ENCODE data around the gene KIF26A. TPM values are rescaled to one million over a fixed set of nuclear protein-coding genes. Genes with fewer than 3 reads are reported as not detected.
"Not testable (repeated sequence)": the region's sequence is repeated elsewhere in the genome, so short reads cannot be mapped to it uniquely, and the experiment has no call there.

The KIF26A gene
- total RNA-seq, 1 experiment from 2014 or later, result not detected

DNA sequence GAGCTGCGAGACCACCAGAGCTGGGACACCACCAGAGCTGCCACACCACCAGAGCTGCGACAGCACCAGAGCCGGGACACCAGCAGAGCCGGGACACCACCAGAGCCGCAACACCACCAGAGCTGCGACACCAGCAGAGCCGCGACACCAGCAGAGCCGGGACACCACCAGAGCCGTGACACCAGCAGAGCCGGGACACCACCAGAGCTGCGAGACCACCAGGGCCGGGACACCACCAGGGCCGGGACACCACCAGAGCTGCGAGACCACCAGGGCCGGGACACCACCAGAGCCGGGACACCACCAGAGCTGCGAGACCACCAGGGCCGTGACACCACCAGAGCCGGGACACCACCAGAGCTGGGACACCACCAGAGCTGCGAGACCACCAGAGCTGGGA is 69.9 kb downstream of the KIF26A start:
- not testable (repeated sequence) for DNase-seq (ENCODE audit: low read depth)

DNA sequence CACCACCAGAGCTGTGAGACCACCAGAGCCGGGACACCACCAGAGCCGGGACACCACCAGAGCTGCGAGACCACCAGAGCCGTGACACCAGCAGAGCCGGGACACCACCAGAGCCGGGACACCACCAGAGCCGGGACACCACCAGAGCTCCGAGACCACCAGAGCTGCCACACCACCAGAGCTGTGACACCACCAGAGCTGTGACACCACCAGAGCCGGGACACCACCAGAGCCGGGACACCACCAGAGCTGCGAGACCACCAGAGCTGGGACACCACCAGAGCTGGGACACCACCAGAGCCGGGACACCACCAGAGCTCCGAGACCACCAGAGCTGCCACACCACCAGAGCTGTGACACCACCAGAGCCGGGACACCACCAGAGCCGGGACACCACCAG is 70.7 kb downstream of the KIF26A start:
- not testable (repeated sequence) for DNase-seq (ENCODE audit: low read depth)

DNA sequence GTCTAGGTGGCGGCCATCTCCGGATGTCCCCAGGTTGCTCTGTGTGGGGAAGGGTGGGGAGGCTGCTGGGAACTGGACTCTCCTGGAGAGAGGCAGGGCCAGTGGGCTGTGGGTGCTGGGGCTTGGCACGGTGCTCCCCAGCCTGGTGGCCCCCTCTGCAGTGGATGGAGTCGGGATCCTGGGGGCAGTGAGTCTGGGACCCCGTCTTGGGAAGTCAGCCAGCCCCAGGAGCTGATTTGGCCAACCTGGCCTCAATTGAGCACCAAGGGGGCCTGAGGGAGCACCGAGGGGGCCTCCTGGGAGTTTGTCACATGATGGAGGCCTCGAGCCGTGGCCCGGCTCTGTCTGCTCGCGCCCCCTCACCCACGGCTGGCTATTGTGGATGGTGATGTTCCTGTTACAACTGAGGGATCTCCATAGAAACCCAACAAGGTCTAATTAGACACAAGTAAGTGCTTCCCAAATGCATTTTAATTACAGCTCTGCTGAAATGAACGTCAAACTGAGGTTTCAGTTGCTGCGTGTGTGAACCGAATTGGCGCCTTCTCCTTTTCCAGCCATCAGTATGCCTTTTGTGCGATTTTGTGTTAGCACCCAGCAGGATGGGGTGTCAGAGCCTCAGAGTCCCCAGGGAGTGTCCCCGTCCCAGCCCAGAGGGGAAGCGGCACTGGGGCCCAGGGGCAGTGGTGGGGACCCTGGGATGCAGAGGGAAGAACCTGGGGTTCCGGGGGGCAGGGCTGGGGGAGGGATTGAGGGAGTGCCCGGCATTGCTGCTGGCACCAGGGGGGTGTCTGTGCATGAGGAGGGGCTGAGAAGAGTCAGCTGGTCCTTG is 71.8 kb downstream of the KIF26A start:
- no peak for DNase-seq (ENCODE audit: low read depth)

DNA sequence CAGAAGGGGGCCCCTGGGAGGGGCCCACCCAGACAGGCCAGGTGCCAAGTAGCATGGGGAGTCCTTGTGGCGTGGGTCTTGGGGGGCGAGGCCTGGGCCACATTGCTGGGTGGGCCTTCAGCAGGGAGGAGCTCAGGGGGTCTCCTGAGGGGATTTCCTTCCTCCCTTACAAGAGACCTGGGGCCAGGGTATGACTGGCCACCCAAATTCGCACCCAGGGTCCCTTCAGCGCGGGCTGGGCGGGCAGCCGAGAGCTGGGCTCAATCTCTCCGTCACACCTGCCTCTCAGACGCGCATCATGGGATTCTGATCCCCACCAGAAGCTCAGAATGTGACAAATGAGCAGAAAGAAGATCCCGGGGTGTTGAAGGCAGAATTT is 72.4 kb downstream of the KIF26A start:
- DNase-seq (ENCODE audit: low read depth), result no peak

DNA sequence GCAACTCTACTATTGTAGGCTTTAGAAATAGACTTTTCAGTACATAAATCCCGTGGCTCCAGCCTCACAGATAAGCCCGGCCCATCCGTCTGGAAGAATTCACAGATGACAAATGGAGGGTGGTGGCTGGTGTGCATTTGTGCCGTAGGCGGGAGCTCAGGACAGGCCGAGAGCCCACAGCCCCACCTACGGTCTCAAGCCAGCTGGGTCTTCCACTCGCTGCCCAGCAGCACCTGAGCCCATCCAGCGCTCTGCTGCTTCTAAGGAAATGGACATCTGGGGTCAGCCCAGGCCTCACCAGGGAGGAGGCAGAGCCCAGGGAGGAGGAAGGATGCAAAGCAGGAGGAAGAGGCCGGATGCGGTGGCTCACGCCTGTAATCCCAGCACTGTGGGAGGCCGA is 72.8 kb downstream of the KIF26A start:
- no peak for DNase-seq (ENCODE audit: low read depth)

DNA sequence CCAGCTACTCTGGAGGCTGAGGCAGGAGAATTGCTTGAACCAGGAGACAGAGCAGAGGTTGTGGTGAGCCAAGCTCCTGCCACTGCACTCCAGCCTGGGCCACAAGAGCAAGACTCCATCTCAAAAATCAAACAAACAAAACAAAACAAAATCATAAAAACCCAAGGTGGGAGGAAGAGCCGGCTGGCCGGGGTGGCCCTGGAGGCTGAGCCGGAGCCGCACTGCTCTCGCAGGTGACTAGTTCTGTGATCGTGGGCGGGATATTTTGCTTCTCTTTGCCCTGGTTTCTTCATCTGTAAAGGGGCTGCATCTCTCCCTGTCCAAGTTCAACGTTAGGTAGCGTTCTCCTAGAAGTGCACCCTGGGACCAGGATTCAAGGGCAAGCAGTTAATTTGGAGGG is 73.4 kb downstream of the KIF26A start:
- no peak for DNase-seq (ENCODE audit: low read depth)

DNA sequence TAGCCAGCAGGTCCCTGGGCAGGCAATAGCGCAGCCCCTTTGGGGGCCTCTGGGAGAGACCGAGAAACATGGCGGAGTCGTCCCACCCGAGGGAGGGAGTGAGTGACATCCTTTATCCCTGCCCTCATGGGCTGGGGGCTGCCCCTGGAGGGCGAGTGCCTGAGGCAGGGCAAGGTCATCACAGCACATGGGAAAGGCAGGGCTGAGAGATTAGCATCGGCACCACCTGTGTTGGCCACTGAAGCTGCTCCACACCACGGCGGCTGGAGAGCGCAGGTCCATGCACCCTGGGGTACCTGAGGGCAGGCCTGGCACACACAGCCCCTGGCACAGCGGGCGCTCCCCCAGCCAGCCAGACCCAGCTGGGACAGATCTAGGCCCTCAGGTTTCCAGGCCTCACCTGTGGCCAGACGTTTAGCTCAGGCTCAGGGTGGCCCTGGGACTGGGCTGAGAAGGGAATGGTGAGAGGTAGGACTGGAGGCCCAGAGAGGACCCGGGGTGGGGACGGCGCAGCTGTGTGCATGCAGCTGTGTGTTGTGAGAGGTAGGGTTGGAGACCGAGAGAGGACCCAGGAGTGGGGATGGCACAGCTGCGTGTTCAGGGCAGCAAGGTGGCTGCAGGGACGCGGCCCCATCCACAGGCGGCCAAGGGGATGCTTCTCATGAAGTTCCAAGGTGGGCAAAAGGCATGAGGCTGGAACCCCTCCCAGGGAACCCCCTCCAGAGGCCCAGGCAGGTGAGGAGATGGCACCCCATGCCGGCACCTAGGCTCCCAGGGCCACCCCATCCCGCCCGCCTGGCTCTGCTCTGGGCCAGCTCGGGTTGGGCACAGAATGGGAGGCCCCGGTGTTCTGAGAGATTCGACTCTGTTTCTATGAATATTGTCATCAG is 74.1 kb downstream of the KIF26A start:
- no peak for DNase-seq (ENCODE audit: low read depth)

DNA sequence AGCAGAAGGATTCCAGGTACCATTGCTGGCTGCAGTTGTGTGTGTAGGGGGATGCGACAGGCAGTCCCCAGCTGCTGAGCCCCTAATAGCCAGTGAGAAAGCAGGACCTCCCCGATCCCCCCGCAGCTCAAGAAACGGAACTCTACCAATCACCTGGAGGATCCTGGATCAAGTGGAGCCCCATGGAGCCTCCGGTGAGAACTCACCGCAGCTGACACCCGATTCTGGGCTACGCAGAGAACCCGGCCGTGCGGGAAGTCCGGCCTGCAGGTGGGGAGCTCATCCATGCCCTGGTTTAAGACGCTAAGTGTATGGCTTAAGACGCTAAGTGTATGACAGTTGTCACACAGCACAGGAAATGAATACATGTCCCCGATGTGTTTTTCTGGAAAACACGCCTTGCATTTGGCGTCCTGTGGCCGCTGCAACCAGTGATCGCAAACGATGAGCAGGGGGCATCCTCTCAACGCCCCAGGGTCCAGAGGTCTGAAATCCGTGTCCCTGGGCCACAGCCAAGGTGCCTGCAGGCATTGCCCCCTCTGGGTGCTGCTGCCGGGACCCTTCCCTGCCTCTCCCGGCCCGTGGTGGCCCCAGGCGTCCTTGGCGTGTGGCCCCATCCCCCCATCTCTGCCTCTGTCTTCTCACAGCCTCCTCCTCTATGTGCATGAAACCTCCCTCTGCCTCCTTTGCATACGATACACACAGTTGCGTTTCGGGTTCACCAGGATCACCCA is 75.1 kb downstream of the KIF26A start:
- DNase-seq (ENCODE audit: low read depth), result no peak

DNA sequence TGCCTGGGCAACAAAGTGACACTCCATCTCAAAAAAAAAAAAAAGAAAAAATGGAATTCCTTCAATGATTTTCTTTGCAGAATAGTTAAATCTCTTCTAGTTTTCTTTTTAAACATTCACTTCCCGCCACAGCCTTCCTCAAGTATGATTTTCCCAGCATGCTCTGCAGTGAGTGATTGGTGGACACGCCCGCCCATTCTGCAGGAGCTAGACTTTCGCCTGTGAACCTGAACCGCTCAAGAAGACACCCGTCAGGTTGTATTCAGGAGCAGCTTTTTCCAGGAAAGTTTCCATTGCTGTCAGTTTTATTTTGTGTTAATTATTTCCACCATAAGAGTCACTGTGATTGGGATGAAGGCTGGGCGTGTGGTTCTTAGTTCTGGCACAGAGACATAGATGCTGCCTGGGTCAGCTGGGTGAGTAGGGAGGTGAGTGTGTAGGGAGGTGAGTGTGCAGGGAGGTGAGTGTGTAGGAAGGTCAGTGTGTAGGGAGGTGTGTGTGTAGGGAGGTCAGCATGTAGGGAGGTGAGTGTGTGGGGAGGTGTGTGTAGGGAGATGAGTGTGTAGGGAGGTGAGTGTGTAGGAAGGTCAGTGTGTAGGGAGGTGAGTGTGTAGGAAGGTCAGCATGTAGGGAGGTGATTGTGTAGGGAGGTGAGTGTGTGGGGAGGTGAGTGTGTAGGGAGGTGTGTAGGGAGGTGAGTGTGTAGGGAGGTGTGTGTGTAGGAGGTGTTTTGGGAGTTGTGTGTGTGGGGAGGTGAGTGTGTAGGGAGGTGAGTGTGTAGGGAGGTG is 76.2 kb downstream of the KIF26A start:
- DNase-seq (ENCODE audit: low read depth), result no peak

DNA sequence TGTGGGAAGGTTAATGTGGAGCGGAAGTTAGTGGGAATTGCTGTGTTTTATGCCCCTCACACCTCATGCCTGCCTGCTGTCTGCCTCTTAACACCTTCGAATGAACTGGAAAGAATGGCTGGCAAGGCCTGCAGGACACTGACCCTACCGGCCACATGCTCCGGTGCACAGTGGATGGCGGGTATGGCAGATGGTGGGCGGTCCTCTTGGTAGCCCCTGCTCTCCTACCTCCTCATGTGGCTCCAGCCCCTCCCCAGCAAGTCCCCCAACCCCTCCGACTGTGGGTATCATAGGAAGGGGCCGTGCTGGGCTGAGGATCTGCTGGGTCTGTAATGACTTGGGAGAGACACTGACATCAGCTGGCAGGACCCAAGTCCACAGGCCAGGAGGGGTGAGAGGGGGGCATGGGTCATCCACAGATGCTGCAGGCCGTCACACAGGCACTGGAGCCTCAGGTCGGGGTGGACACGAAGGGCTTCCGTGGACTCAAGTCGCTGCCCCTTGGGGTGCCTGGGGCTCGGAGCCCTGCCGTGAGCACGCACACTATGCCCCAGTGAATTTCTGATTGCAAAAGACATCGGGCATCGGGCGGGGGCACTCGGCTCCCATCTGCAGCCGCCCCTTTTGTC is 77.4 kb downstream of the KIF26A start:
- DNase-seq (ENCODE audit: low read depth), result no peak

DNA sequence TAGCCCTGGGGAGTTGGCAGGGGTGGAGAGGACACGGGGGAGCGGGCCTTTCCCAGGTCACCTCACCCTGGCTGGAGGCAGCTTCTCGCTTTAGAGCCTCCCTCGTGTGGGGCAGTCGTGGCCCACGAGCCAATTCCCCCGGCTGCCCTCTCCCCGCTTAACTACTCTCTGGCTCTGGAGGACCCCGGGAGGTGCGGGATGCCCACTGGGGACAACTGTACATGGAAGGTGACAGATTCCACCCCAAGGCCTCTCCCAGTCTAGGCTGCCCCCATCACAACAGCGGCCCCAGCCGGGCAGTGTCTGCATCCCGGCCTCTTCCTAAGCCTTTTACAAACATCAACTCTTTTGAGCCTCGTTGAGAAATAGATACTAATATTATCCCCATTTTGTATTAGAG is 78.1 kb downstream of the KIF26A start:
- no peak for DNase-seq (ENCODE audit: low read depth)

DNA sequence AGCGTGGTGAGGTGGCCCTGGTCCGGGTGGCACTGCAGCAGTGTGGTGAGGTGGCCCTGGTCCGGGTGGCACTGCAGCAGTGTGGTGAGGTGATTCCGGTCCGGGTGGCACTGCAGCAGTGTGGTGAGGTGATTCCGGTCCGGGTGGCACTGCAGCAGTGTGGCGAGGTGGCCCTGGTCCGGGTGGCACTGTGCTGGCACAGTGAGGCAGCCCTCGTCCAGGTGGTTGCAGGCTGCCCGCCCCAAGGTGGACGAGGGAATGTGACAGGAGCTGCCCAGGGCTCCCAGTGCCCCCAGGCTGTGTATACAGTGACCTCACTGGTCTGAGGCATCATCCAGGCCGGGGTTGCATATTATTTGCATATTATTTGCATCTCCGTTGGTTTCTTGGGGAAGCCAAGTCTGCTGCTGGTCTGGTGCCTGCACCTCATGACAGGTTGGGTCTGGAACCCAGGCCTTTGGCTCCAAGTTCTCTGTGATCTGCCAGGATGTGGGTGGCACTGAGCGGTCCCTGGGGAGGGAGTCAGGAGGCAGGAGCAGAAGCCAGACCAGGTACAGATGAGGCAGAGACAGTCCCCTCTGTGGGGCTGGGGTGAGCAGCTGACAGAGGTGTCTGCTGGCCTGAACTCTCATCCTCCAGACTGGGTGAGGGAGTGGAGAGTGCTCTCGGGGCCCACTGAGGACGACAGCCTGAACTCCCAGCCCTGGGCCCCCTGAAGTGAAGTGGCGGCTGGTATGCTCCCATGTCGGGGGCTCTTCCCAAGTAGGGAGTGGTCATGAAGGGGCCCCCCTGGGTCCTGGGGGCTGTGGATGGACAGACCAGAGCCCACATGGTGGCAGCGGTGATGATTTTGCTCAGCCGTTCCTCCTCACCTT is 79.3 kb downstream of the KIF26A start:
- no peak for DNase-seq (ENCODE audit: low read depth)

DNA sequence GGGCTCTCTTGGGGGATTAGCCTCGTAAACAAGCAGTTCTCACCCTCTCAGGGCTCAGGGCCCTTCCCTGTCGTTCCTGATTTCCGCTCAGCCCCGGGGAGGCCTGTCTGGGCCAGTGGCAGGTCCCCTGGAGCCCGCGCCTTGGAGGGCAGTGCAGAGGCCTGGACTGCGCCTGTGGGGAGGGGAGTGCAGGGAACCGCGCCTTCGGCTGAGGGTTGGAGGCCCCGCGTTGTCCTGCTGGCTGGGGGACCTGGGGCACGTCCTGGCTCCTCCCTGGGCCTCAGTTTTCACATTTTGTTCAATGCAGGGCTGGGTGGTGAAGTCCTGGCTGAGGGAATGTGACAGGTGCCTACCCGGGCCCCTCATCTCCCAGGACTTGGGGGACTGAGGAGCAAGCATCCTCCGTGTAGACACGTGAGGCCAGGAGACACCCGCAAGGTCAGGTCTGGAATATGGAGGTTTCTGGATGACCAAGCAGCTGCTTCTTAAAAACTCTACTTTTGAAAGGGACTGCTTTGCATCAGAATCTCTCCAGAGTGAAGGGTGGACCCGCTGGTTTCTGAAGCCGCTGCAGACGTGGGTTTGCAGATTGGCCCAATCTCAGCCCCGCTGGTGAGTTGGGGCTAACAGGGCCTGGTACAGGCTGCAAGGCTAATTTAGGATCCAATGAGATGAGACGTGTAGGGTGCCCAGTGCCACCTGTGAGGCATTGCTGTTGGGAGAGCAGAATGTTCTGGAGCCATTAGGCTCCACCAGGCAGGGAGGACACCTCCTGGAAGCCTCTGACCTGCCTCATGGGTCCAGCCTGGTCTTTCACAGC is 80.2 kb downstream of the KIF26A start:
- DNase-seq (ENCODE audit: low read depth), result no peak

DNA sequence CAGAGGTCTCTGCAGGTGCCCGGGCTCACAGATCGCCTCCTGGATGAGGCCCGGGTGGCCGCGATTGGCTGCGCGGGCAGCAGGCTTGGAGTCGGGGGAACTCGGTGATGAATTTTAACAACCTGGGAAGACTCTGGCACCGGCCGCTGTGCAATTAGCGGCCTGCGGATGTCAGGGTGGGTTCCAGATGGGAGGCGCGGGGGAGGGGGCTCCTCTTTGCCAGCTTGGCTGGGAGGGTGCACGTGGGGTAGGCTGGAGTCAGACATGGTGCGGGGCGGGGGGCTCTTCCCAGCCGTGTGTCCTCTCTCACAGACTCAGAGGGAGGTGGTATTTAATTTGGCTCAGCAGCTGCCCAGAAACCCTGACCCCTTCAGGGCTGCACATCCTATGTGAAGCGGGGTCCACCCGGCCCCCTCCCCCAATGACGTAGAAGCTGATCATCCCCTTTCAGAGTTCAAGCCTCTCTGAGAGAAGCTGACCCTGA is 81.4 kb downstream of the KIF26A start:
- no peak for DNase-seq (ENCODE audit: low read depth)

DNA sequence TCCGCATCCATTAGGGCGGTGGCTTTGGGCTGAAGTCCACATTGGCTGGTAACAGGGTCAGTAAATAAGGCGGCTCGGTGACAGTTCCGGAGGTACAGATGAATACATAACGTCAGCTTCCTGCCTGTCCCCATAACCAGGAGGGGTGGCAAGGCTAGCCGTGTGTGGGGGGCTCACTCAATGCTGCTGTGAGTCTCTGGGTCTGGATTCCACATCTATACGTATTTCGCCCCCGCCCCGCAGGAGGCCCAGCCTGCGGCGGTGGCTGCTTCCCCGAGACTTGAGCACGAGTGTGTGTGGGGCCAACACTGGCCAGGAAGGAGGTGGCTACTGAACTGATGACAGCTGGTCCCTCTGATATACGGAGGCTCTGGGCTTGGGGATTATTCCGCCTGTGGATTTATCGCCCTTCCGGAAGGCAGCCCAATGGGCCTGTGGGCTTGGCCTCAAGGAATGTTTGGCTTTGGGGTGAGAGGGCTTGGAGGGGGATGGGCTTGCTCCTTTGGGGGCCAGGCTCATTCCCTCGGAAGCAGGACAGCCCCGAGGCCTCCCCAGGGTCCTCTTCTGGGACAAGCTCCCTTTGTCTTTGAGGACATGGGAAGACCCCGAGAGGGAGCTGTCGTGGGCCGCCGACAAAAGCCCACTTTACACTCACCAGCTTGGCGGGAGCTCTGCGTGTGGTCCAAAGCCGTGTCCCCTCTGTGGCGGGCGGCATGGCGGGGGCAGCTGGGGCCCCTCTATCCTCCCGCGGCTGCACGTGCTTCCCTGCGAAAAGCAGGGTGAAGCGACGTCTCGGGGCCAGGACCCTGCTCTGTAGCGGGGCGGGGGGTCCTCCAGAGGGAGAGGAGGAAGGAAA is 82.1 kb downstream of the KIF26A start:
- DNase-seq (ENCODE audit: low read depth), result no peak

DNA sequence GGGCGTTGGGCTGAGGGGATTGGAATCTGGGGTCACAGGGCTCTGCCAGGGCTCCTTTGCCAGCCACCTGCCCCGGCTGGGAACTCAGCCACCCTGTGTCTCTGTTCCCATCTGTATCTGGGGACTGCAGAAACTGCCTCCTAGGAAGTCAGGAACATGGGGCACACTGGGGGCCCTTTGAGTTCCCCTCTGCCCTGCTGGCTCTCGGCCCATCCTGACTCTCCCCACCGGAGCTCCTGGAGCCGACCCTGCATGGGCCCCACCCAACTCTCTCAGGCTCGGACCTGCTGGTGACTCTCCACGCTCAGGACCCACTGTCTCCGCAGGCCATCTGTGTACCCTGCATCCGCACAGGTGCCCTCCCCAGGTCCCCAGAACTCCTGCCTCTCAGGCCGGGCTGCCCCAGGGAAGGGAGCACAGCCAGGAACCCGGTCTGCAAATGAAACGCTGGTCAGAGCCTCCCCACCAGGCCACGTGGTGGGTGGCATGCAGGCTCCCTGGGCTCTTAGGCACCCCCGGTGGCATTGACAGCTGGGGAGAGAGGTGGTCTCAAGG is 82.8 kb downstream of the KIF26A start:
- DNase-seq (ENCODE audit: low read depth), result no peak

DNA sequence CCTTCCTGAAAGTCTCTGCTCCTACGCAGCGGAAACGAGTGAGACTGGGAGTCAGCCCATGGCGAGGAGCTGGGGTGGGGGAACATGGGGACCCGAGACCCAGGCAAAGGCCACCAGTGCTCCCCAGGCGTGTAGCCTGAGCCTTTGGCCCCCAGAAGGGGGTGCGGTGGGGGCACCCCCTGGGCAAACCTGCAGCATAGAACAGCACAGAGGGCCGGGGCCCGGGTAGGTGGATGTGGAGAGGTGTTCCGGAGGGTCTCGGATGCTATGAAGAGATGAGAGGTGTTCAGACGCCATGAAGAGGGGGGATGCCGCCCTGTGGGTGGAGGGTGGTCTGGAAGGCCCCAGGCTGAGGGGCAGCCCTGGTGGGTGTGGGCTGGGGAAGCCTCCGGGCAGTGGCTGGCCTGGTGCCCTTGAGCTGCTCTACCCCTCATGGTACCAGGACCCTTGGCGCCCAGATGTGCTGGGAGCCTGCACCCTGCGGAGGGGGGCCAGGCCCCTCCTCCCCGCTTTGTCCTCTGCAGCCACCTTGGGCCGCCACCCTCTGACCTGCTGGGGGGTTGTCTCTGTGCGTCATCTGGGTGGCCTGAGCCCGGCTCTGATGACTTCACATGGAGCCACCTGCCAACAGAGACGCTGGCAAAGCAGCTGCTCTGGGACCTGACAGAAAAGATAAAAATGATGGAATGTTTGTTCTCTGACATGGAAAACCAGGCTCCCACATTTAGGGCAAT is 83.4 kb downstream of the KIF26A start:
- no peak for DNase-seq (ENCODE audit: low read depth)

Measured in M059J (cell line).